HAP-1 (cell line): ENCODE measurements around the gene NSD1.

ENCODE experiments used
- DNase-seq, 2 experiments: peaks; one replicate each; pipeline ENCODE4 v3.0.0-alpha.2; 2016 to 2020; ENCODE audit warnings: low spot score in 2 of 2
- H3K27me3 ChIP-seq: fragments of 250-450 bp; sonication (Bioruptor Pico); 2 replicates; pipeline ENCODE4 v1.5.1; 2020; ENCODE audit warnings: low read depth, mild to moderate bottlenecking, moderate library complexity
- H3K36me3 ChIP-seq: fragments of 250-450 bp; sonication (Bioruptor Pico); replicated peaks from 2 replicates; pipeline ENCODE4 v1.5.1; 2020; ENCODE audit warnings: mild to moderate bottlenecking
- H3K4me1 ChIP-seq: fragments of 250-450 bp; sonication (Bioruptor Pico); 2 replicates; pipeline ENCODE4 v1.5.1; 2020; ENCODE audit warnings: mild to moderate bottlenecking
- H3K4me3 ChIP-seq: fragments of 250-450 bp; sonication (Bioruptor Pico); 2 replicates; pipeline ENCODE4 v1.5.1; 2020; ENCODE audit warnings: mild to moderate bottlenecking, moderate library complexity
- H3K9me3 ChIP-seq: fragments of 250-450 bp; sonication (Bioruptor Pico); 2 replicates; pipeline ENCODE4 v1.5.1; 2020; ENCODE audit warnings: mild to moderate bottlenecking, moderate library complexity
- in situ Hi-C: fragments of 300-500 bp; cut with MboI; formaldehyde crosslinking; loops from 3 replicates; pipeline ENCODE4 v1.14.3; 2020; ENCODE audit warnings: low sequenced_read_pairs, inconsistent platforms, mixed read lengths

The NSD1 gene, protein sequence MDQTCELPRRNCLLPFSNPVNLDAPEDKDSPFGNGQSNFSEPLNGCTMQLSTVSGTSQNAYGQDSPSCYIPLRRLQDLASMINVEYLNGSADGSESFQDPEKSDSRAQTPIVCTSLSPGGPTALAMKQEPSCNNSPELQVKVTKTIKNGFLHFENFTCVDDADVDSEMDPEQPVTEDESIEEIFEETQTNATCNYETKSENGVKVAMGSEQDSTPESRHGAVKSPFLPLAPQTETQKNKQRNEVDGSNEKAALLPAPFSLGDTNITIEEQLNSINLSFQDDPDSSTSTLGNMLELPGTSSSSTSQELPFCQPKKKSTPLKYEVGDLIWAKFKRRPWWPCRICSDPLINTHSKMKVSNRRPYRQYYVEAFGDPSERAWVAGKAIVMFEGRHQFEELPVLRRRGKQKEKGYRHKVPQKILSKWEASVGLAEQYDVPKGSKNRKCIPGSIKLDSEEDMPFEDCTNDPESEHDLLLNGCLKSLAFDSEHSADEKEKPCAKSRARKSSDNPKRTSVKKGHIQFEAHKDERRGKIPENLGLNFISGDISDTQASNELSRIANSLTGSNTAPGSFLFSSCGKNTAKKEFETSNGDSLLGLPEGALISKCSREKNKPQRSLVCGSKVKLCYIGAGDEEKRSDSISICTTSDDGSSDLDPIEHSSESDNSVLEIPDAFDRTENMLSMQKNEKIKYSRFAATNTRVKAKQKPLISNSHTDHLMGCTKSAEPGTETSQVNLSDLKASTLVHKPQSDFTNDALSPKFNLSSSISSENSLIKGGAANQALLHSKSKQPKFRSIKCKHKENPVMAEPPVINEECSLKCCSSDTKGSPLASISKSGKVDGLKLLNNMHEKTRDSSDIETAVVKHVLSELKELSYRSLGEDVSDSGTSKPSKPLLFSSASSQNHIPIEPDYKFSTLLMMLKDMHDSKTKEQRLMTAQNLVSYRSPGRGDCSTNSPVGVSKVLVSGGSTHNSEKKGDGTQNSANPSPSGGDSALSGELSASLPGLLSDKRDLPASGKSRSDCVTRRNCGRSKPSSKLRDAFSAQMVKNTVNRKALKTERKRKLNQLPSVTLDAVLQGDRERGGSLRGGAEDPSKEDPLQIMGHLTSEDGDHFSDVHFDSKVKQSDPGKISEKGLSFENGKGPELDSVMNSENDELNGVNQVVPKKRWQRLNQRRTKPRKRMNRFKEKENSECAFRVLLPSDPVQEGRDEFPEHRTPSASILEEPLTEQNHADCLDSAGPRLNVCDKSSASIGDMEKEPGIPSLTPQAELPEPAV (N-terminal part only)

DNA sequence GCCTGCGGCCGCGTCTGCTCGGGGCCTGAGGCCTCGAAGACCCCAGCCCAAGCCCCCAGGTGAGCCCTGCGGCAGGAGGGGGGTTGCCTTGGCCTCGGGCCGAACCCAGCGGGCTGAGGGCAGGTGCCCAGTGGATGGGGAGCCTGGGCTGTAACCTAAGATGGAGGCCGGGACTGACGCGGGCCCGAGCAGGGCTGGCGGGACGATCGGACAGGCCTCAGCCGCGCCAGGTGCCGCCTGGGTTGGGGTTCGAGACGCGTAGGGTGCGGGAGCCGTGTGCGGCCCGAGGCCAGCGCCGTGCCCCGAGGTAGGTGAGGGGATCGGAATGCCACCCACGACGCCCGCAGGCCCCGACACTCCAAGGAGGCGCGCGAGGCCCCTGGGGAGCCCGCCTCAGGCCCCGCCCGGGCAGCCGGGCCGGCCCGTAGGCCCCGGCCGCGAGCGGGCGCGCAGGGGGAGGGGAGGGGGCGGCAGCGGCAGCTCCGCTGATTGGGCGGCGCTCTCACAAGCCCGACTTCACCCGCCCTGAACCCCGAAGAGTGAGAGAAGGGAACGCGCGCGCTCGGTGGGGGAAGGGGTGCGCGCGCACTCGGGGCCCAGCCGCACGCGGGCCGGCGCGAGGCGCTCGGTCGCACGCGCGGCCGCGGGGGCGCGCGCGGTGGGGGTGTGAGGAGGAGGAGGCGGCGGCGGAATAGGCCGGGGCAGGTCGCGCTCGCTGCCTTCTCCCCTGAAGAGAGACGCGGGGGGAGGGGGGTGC is at the start of gene NSD1:
Gene NSD1 (plus strand): TSS at position 678 of the 757 bp plus-strand sequence. CDS start 1,331 bp downstream, outside the sequence.
- Histone ChIP-seq H3K4me3 (peak within 1 kb of the TSS; percentile 49), H3K36me3 (peaks cover 33% of the 10 kb centered on the region), H3K9me3 (no peaks in the 10 kb centered on the region), H3K4me1 (peaks cover 28% of the 10 kb centered on the region), H3K27me3 (no peaks in the 10 kb centered on the region)
- DNase-seq, result peak; percentile 59 to 86
- in situ Hi-C loops, result no loop called here

DNA sequence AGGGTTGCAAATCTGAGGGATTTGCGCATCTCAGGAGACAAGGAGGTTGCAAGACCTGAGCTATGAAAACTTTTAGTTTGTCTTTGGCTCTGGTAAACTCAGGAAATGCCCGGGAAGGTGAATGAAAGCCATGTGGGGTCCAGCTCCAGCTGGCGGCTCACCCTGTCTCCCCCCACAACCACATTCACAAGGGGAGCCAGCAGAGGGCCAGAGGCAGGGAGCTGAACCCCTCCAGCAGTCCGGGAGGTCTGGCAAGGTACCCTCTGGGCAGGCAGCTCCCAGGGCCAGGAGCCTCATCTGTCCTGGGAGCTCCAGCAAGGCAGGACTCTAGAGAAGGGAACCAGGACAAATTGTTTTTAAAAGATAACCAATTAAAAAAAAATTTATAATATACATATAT is 49.4 kb upstream of the NSD1 start:
- no peak for DNase-seq

DNA sequence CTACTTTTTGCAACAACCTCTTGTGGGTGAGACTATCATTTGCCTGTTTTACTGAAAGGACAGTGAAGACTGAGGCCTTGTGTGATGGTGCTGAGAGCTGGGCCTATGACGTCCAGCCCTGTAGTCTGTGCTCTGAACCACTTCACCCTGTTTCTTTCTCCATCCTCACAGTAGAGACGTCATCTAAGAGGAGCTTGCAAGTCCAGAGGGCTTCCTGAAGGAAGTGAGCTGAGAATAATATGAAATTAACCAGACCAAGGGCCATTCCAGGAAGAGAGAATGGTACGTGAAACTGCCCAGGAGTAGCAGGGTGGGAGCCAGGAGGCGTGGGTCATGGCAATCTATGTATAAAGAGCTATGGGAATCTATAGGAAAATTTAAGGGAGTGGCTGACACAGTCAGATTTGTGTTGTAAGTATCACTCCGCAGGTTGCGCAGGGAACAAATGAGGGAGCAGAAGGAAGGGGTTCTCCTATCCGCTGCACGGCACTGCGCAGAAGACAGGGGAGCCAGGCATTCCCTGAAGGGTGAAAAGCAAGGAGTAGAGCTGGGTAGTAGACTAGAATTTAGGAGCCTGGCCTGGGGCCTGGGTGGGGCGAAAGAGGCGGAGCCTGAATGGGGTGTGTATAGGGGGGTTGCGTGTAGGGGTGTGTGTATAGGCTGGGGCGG is 47.5 kb upstream of the NSD1 start:
- no peak overlapping the region for H3K4me3 ChIP-seq

More for the DNA sequence above, 49.4 kb upstream of the NSD1 start:
- Histone ChIP-seq H3K36me3 (no peaks in the 10 kb centered on the region), H3K4me3 (no peak overlapping the region), H3K9me3 (no peaks in the 10 kb centered on the region), H3K27me3 (no peaks in the 10 kb centered on the region), H3K4me1 (peaks cover 16% of the 10 kb centered on the region)
- in situ Hi-C loops, result no loop called here

DNA sequence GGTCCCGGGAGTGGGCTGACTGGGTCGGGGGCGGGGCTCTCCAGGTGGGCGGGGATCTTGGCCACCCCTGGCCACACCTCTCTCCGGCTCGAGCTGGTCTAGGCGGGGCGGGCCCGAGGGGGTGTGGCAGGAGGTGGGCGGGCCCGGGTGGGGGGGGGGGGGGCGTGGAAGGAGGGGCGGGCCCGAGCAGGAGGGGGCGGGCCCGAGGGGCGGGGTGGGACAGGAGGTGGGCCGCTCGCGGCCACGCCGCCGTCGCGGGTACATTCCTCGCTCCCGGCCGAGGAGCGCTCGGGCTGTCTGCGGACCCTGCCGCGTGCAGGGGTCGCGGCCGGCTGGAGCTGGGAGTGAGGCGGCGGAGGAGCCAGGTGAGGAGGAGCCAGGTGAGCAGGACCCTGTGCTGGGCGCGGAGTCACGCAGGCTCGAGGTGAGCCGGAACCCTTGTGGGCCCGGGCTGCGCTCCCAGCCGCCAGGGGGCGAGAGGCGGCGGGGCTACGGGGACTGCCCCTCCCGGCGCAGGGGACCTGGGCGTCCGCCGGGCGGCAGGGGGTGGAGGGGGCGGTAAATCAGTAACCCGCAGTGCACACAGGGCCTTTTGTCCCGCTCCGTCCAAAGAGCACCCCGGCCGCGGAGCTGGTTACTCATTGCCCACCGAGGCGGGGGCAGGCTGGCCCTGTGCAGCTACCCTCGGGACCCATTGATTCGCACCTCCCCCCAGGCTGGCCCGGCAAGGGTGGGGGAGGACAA is 46.7 kb upstream of the NSD1 start, which contains the start of gene FGFR4:
Gene FGFR4 (plus strand): TSS at position 262 of the 744 bp plus-strand sequence. CDS start 2,688 bp downstream, outside the sequence.
- peak; percentile 54 to 96 for DNase-seq
- Histone ChIP-seq H3K4me3 (peak within 1 kb of the TSS; percentile 69), H3K9me3 (no peaks in the 10 kb centered on the region), H3K4me1 (peaks cover 16% of the 10 kb centered on the region), H3K36me3 (no peaks in the 10 kb centered on the region), H3K27me3 (no peaks in the 10 kb centered on the region)
- in situ Hi-C loops, result no loop called here

More for the DNA sequence above, 47.5 kb upstream of the NSD1 start:
- DNase-seq, result peak in 1 of 2 experiments; percentile 85
- Histone ChIP-seq H3K36me3 (no peaks in the 10 kb centered on the region), H3K4me1 (peaks cover 16% of the 10 kb centered on the region), H3K9me3 (no peaks in the 10 kb centered on the region), H3K27me3 (no peaks in the 10 kb centered on the region)
- in situ Hi-C loops, result no loop called here

DNA sequence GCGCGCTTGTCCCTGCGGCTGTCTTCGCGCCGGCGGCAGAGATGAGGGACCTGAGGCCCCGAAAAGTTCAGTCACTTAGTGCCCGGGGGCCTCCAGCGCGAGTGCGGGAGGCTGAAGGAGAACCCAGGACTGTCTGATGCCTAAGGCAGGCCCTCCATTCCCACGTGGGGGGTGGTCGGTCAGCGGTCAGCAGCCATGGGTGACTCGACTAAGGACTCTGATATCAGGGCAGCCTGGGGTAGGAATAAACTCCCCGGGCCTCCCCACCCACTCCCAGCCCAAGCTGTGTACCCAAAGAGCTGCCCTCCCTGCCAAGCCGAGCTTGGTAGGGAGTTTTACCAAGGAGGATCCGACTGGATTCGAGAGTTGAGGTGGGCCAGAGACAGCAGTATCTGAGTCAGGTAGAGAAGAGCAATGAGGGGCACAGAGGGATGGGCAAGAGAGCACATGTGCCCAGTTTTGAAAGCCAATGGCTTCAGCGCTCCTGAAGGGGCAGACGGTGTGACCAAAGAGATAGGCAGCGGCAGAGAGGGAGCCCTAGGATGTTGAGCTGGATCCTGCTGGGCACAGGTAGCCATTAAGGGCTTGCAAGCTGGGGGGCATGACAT is 46.1 kb upstream of the NSD1 start:
- Histone ChIP-seq H3K4me1 (peaks cover 16% of the 10 kb centered on the region), H3K27me3 (no peaks in the 10 kb centered on the region), H3K36me3 (no peaks in the 10 kb centered on the region; the same call in 1 of the 2 replicates), H3K4me3 (peak overlapping the region; percentile 69), H3K9me3 (no peaks in the 10 kb centered on the region)
- DNase-seq, result no peak
- in situ Hi-C loops, result no loop called here

DNA sequence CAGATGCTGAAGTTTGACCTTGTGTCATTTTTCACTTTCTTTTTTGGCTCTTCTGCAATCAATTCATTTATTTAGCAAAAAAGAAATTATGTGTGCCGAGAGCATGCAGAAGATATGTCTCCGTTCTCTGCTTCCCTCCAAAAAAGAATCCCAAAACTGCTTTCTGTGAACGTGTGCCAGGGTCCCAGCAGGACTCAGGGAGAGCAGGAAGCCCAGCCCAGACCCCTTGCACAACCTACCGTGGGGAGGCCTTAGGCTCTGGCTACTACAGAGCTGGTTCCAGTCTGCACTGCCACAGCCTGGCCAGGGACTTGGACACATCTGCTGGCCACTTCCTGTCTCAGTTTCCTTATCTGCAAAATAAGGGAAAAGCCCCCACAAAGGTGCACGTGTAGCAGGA is 44.4 kb upstream of the NSD1 start:
- Histone ChIP-seq H3K27me3 (no peaks in the 10 kb centered on the region), H3K36me3 (no peaks in the 10 kb centered on the region; the same call in none of the 2 replicates), H3K9me3 (no peaks in the 10 kb centered on the region), H3K4me3 (no peak overlapping the region), H3K4me1 (peaks cover 16% of the 10 kb centered on the region)
- DNase-seq, result no peak
- in situ Hi-C loops, result no loop called here

DNA sequence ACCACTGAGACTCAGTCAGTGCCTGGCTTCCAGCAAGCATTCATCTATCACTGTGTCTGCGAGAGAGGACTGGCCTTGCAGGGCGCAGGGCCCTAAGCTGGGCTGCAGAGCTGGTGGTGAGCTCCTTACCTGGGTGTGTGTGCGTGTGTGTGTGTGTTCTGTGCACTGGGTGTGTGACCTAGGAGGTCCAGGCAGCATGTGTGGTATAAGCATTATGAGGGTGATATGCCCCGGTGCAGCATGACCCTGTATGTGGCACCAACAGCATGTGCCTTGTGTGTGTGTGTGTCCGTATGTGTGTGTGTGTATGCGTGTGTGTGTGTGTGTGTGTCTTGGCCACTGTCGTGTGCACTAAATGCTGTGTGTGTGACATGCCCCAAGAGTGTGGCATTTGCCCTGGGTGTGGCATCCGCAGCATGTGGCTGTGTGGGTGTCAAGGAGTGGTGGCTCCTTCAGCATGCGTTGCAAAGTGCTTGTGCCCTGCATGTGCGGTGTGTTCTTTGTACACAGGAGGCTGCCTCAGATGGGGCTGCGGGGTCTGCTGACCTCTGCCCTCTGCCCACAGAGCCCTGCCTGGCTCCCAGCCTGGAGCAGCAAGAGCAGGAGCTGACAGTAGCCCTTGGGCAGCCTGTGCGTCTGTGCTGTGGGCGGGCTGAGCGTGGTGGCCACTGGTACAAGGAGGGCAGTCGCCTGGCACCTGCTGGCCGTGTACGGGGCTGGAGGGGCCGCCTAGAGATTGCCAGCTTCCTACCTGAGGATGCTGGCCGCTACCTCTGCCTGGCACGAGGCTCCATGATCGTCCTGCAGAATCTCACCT is 43.5 kb upstream of the NSD1 start:
- Histone ChIP-seq H3K36me3 (no peaks in the 10 kb centered on the region; the same call in none of the 2 replicates), H3K4me3 (no peak overlapping the region), H3K9me3 (no peaks in the 10 kb centered on the region), H3K4me1 (peaks cover 13% of the 10 kb centered on the region), H3K27me3 (no peaks in the 10 kb centered on the region)
- no peak for DNase-seq
- in situ Hi-C loops, result no loop called here

DNA sequence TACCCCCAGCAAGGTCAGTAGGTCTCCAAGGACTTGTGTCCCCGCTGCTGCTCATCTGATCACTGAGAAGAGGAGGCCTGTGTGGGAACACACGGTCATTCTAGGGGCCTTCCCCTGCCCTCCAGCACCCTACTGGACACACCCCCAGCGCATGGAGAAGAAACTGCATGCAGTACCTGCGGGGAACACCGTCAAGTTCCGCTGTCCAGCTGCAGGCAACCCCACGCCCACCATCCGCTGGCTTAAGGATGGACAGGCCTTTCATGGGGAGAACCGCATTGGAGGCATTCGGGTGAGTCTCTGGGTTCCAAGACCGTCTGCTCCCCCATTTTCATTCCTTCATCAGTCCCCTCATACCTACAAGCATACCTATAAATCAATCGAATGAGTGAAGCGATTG is 42.8 kb upstream of the NSD1 start:
- Histone ChIP-seq H3K36me3 (no peaks in the 10 kb centered on the region; the same call in none of the 2 replicates), H3K27me3 (no peaks in the 10 kb centered on the region), H3K4me1 (peaks cover 10% of the 10 kb centered on the region), H3K9me3 (no peaks in the 10 kb centered on the region), H3K4me3 (no peak overlapping the region)
- in situ Hi-C loops, result no loop called here
- DNase-seq, result no peak

DNA sequence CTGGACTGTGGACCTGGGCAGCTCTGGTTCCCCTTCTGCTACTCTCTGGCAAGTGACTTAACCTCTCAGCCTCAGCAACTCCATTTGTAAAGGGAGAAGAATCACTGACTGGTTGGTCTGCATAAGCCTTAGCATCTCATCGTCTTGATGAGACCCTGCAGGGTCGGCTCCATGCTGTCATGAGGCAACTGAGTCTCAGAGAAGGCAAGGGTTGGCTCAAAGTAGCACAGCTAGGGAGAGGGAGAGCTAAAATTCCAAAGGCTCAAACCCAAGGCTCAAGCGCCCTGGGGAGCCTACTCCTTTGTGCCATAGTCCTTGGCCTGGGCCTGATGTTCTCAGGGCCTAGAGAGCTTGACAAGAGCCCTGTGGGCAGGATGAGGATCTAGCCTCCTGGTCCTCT is 42.3 kb upstream of the NSD1 start:
- no peak for DNase-seq
- Histone ChIP-seq H3K27me3 (no peaks in the 10 kb centered on the region), H3K9me3 (no peaks in the 10 kb centered on the region), H3K4me1 (peaks cover 6% of the 10 kb centered on the region), H3K36me3 (no peaks in the 10 kb centered on the region; the same call in none of the 2 replicates), H3K4me3 (no peak overlapping the region)
- in situ Hi-C loops, result no loop called here

DNA sequence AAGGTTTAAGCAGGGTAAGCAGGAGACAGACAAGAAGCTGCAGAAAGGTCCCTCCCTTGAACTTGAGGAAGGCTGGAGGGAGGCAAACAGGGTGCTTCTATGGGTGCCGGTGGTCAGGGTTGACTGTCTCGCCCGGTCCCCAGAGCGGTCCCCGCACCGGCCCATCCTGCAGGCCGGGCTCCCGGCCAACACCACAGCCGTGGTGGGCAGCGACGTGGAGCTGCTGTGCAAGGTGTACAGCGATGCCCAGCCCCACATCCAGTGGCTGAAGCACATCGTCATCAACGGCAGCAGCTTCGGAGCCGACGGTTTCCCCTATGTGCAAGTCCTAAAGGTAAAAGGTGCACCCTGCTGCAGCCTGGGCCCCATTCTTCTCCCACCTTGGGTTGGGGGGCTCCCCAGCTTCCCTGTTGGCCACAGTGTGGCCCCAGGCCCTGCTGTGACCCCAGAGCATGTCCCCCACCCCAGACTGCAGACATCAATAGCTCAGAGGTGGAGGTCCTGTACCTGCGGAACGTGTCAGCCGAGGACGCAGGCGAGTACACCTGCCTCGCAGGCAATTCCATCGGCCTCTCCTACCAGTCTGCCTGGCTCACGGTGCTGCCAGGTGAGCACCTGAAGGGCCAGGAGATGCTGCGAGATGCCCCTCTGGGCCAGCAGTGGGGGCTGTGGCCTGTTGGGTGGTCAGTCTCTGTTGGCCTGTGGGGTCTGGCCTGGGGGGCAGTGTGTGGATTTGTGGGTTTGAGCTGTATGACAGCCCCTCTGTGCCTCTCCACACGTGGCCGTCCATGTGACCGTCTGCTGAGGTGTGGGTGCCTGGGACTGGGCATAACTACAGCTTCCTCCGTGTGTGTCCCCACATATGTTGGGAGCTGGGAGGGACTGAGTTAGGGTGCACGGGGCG is 41.1 kb upstream of the NSD1 start:
- H3K36me3 ChIP-seq, result no peaks in the 10 kb centered on the region; the same call in none of the 2 replicates
- in situ Hi-C loops, result no loop called here
- no peak for DNase-seq
- no peak overlapping the region for H3K4me3 ChIP-seq
- H3K4me1 ChIP-seq, result peaks cover 4% of the 10 kb centered on the region
- H3K27me3 ChIP-seq, result no peaks in the 10 kb centered on the region
- H3K9me3 ChIP-seq, result no peaks in the 10 kb centered on the region
